GM12878 (cell line): ENCODE results near the gene RARG. TPM values are rescaled to one million over a fixed set of nuclear protein-coding genes. Genes with fewer than 3 reads are reported as not detected.

Source experiments
- ATAC-seq: fragments of 200-7000 bp; cut with Tn5 transposase; 3 replicates; pipeline ENCODE4 v1.9.1; 2020; ENCODE audit warnings: mild to moderate bottlenecking, moderate library complexity
- BruUV-seq: library from RNA; stranded (reverse); fragments of 400-500 nt; replicated peaks from 2 replicates; lab custom pipeline; 2021; lab: Mats Ljungman, UMichigan
- CTCF ChIA-PET: fragments of 300-600 bp; sonication (Branson Sonifier 250); formaldehyde crosslinking; extraction: SDS; loops from one replicate; lab custom pipeline; 2021; ENCODE audit warnings: inconsistent platforms; lab: Yijun Ruan, JAX
- POLR2A ChIA-PET: fragments of 350-600 bp; formaldehyde crosslinking; extraction: SDS; loops from one replicate; lab custom pipeline; 2021; ENCODE audit warnings: inconsistent platforms; lab: Charles Lee
- RAD21 ChIA-PET: fragments of 300-600 bp; sonication (Branson Sonifier 250); formaldehyde crosslinking; loops from one replicate; lab custom pipeline; 2023; ENCODE audit warnings: antibody characterized with exemption; ENCODE audit not compliant: unreplicated experiment; lab: Charles Lee
- SMC1A ChIA-PET: fragments of 300-600 bp; sonication (Branson Sonifier 250); formaldehyde crosslinking; loops from one replicate; lab custom pipeline; 2023; ENCODE audit not compliant: unreplicated experiment, uncharacterized antibody; lab: Charles Lee
- DNase-seq: peaks from one replicate; pipeline ENCODE4 v3.0.0-alpha.2; 2011; ENCODE audit warnings: low read depth, low spot score
- FAIRE-seq: peaks from 3 replicates; lab custom pipeline; 2011; peaks lifted over from hg19 to GRCh38; lab: Jason Lieb, UNC
- H2AFZ ChIP-seq: 2 replicates; pipeline ENCODE4 v1.6.0; 2011; ENCODE audit warnings: low read depth, low read length, control low read depth; ENCODE audit not compliant: control insufficient read depth
- H3K27ac ChIP-seq: 2 replicates; pipeline ENCODE4 v1.5.1; 2011; ENCODE audit warnings: control low read depth; ENCODE audit not compliant: control insufficient read depth, insufficient read depth
- H3K27me3 ChIP-seq, 2 experiments: replicated peaks in 1 of 2; 2 replicates each; pipeline versions ENCODE4 v1.6.0 to v1.6.1; 2011; ENCODE audit warnings: low read length in 1 of 2; ENCODE audit not compliant: control insufficient read depth in 2 of 2, insufficient read depth in 2 of 2
- H3K36me3 ChIP-seq, 2 experiments: 2 replicates each; pipeline ENCODE4 v1.5.1; 2011; ENCODE audit warnings: low read length in 1 of 2; ENCODE audit not compliant: control insufficient read depth in 2 of 2, insufficient read depth in 2 of 2
- H3K4me1 ChIP-seq: 2 replicates; pipeline ENCODE4 v1.6.1; 2011; ENCODE audit warnings: mild to moderate bottlenecking, low read length, moderate library complexity, mixed read lengths; ENCODE audit not compliant: control insufficient read depth, insufficient read depth
- H3K4me2 ChIP-seq: 2 replicates; pipeline ENCODE4 v1.6.0; 2011; ENCODE audit warnings: control low read depth; ENCODE audit not compliant: control insufficient read depth, insufficient read depth
- H3K4me3 ChIP-seq: fragments of 200-600 bp; sonication (generic); 2 replicates; pipeline ENCODE4 v1.5.1; 2016
- H3K79me2 ChIP-seq: 2 replicates; pipeline ENCODE4 v1.6.0; 2011; ENCODE audit warnings: low read length; ENCODE audit not compliant: control insufficient read depth, insufficient read depth
- H3K9ac ChIP-seq: 2 replicates; pipeline ENCODE4 v1.8.0; 2011; ENCODE audit warnings: low read length, control low read depth, mixed read lengths; ENCODE audit not compliant: control insufficient read depth, insufficient read depth
- H3K9me3 ChIP-seq: replicated peaks from 3 replicates; pipeline ENCODE4 v1.5.1; 2011; ENCODE audit warnings: mild to moderate bottlenecking, low read length; ENCODE audit not compliant: control insufficient read depth, insufficient read depth
- H4K20me1 ChIP-seq: 2 replicates; pipeline ENCODE4 v1.6.0; 2011; ENCODE audit not compliant: control insufficient read depth, insufficient read depth
- BMI1 ChIP-seq: fragments of 450-650 bp; IDR thresholded peaks from 2 replicates; pipeline ENCODE4 v1.6.1; 2016; ENCODE audit warnings: mild to moderate bottlenecking, moderate library complexity, borderline replicate concordance
- EED ChIP-seq: sonication (generic); IDR thresholded peaks from 2 replicates; pipeline ENCODE4 v1.6.1; 2016; ENCODE audit warnings: antibody characterized with exemption, low read depth
- EGR1 ChIP-seq, 2 experiments: IDR thresholded peaks; 1 replicate in 1 of 2; 2 replicates in 1 of 2; pipeline ENCODE4 v1.6.1; 2011 to 2012; ENCODE audit warnings: low read depth in 2 of 2, low read length in 2 of 2, borderline replicate concordance in 1 of 2, mild to moderate bottlenecking in 1 of 2, moderate library complexity in 1 of 2
- HDAC2 ChIP-seq: fragments of 200-600 bp; sonication (generic); IDR thresholded peaks from 2 replicates; pipeline ENCODE4 v1.6.1; 2017
- MEF2B ChIP-seq: fragments of 450-650 bp; IDR thresholded peaks from 2 replicates; pipeline ENCODE4 v1.6.1; 2018; ENCODE audit warnings: mild to moderate bottlenecking, moderate library complexity; ENCODE audit not compliant: partially characterized antibody, poor library complexity, severe bottlenecking
- MLLT1 ChIP-seq: fragments of 450-650 bp; IDR thresholded peaks from 2 replicates; pipeline ENCODE4 v1.6.1; 2016; ENCODE audit warnings: mild to moderate bottlenecking
- NFXL1 ChIP-seq: fragments of 450-650 bp; IDR thresholded peaks from 2 replicates; pipeline ENCODE4 v1.6.1; 2017; ENCODE audit warnings: antibody characterized with exemption, mild to moderate bottlenecking, borderline replicate concordance
- NKRF ChIP-seq: fragments of 450-650 bp; conservative IDR thresholded peaks from 2 replicates; pipeline ENCODE4 v1.6.1; 2017; ENCODE audit warnings: mild to moderate bottlenecking, moderate library complexity
- RELB ChIP-seq: fragments of 450-650 bp; IDR thresholded peaks from 2 replicates; pipeline ENCODE4 v1.6.1; 2017; ENCODE audit warnings: low read depth, mild to moderate bottlenecking, moderate library complexity
- SMARCA5 ChIP-seq: fragments of 450-650 bp; IDR thresholded peaks from 2 replicates; pipeline ENCODE4 v1.6.1; 2017; ENCODE audit warnings: mild to moderate bottlenecking
- SREBF2 ChIP-seq: IDR thresholded peaks from 2 replicates; pipeline ENCODE4 v1.6.1; 2012; ENCODE audit warnings: mild to moderate bottlenecking, low read length
- USF2 ChIP-seq: IDR thresholded peaks from 2 replicates; pipeline ENCODE4 v1.6.1; 2011; ENCODE audit warnings: low read depth, low read length, improper control_type of control experiment, borderline replicate concordance
- ZBTB11 ChIP-seq: fragments of 450-650 bp; formaldehyde crosslinking; IDR thresholded peaks from 2 replicates; pipeline ENCODE4 v1.5.0; 2022; ENCODE audit warnings: mild to moderate bottlenecking, missing genetic modification characterization
- WGBS: methylation state at CpG from one replicate; pipeline ENCODE4 v1.1.6; 2016; ENCODE audit warnings: low lambda C conversion rate; ENCODE audit not compliant: insufficient replicate concordance, insufficient coverage; ENCODE audit errors: missing lambda C conversion rate; 5-methylcytosine and 5-hydroxymethylcytosine counted together
- in situ Hi-C: fragments of 300-500 bp; cut with MboI; formaldehyde crosslinking; loops from 9 replicates; pipeline ENCODE4 v1.14.3; 2018; ENCODE audit warnings: mixed read lengths
- intact Hi-C: fragments of 100-400 bp; cut with micrococcal nuclease; formaldehyde crosslinking; loops from one replicate; pipeline ENCODE4 v1.14.2; 2022; ENCODE audit not compliant: unreplicated experiment
- polyA plus RNA-seq, 11 experiments: library from polyadenylated mRNA; depleted of rRNA in 4 of 11; unstranded in 6 of 11; stranded (reverse) in 5 of 11; fragments of >200 nt; fragmentation: Nextera tagmentation in 4 of 11; fragmentation: Illumina TruSeq in 1 of 11; extraction: Ambion mirVana in 4 of 11; extraction: Trizol in 1 of 11; gene quantifications; 1 replicate in 1 of 11; 2 replicates in 10 of 11; pipeline versions ENCODE4 v1.2.1 to v1.2.3, GENCODE V29; 2011 to 2016; ENCODE audit warnings: inconsistent platforms in 2 of 11, missing spikeins in 2 of 11, low read depth in 1 of 11
- total RNA-seq, 4 experiments: library from RNA; depleted of rRNA in 3 of 4; stranded (reverse); fragments of >200 nt in 3 of 4; fragmentation: Illumina TruSeq in 1 of 4; extraction: Trizol in 1 of 4; gene quantifications; 2 replicates each; pipeline versions ENCODE4 v1.2.1 to v1.2.3, GENCODE V29; 2013 to 2021

The RARG gene
- total and polyA plus RNA-seq, 10 of the 15 experiments (the other 5 are each of a cell fraction or from before 2014, with no cell fraction given) = 0.27 to 8.1 (median 4.1) TPM

GRCh38 chr12:53235742-53236442 lies 3.9 kb upstream of the RARG start:
- Histone ChIP-seq H3K4me2 (no peak overlapping the region), H3K27ac (no peak overlapping the region), H3K36me3 (no peaks in the 10 kb centered on the region), H4K20me1 (no peaks in the 10 kb centered on the region), H3K79me2 (no peaks in the 10 kb centered on the region), H3K4me3 (no peak overlapping the region), H3K9ac (no peak overlapping the region), H3K4me1 (peaks cover 22% of the 10 kb centered on the region), H3K9me3 (no peaks in the 10 kb centered on the region), H2AFZ (no peak overlapping the region; the same call in 1 of the 2 replicates), H3K27me3 (peaks cover 0 to 8% of the 10 kb centered on the region in 2 experiments; a peak in 2 of 4 replicates)
- ATAC-seq (peak; percentile 26), DNase-seq (no peak), FAIRE-seq (no peak)
- ChIA-PET SMC1A (interaction anchor here (1.0 to 3.2 kb wide), 6 partner anchors 16 to 76 kb away, joined by 3 to 8 read pairs (median 4); no protein-coding TSS in a partner anchor), RAD21 (interaction anchor here (0.8 to 1.5 kb wide), 4 partner anchors 8 to 76 kb away, joined by 3 to 5 read pairs (median 4); no protein-coding TSS in a partner anchor), CTCF (interaction anchor here (0.5 to 1.7 kb wide), 8 partner anchors 17 to 508 kb away, joined by 3 to 5 read pairs (median 3); no protein-coding TSS in a partner anchor), POLR2A (interaction anchor here (0.7 to 1.6 kb wide), 4 partner anchors 16 to 86 kb away, joined by 3 to 5 read pairs (median 3); partner anchors contain the start of genes AAAS and ESPL1)
- WGBS = 30% methylated on average over 9 of the region's 9 CpGs
- intact Hi-C loops (no loop called here), in situ Hi-C loops (no loop called here)
- BruUV-seq = no TSS peak
- TF ChIP-seq NFXL1 = no peak
- no peak for TF ChIP-seq ZBTB11
- TF ChIP-seq HDAC2 = no peak
- no peak for TF ChIP-seq BMI1
- TF ChIP-seq SMARCA5 = no peak
- no peak for TF ChIP-seq MEF2B
- no peak for TF ChIP-seq RELB
- TF ChIP-seq NKRF = no peak
- TF ChIP-seq MLLT1 = no peak
- no peak for TF ChIP-seq EGR1 (IDR thresholded peaks at IDR 0.05; ENCODE audit: borderline replicate concordance in 1 of 2, low read depth in 2 of 2, low read length in 2 of 2)
- no peak for TF ChIP-seq SREBF2
- TF ChIP-seq USF2 = no peak
- no peak for TF ChIP-seq EED
